ENCODE data around the gene NT5DC4. TPM values are rescaled to one million over a fixed set of nuclear protein-coding genes. Genes with fewer than 3 reads are reported as not detected.

Gene NT5DC4
- total RNA-seq, 2 experiments from 2014 or later: not detected

- Histone ChIP-seq H2AFZ (ENCODE audit: low read length) (no peak overlapping the region), H3K9me3 (ENCODE audit: low read length) (0 out of 2 replicates have a peak, but pooled peaks cover 4% of the 10 kb centered on the region), H3K4me3 (ENCODE audit: low read depth, low read length, poor library complexity, severe bottlenecking) (no peak overlapping the region), H4K20me1 (ENCODE audit: insufficient read depth, low read length) (peaks cover 12% of the 10 kb centered on the region; the same call in 1 of the 2 replicates), H3K4me2 (ENCODE audit: low read length) (no peak overlapping the region), H3K36me3 (ENCODE audit: insufficient read depth, low read length) (peaks cover 100% of the 10 kb centered on the region), H3K4me1 (ENCODE audit: insufficient read depth, low read length, poor library complexity, severe bottlenecking) (peaks cover 7% of the 10 kb centered on the region), H3K9me2 (ENCODE audit: insufficient read depth, low read length) (no peaks in the 10 kb centered on the region), H3K27ac (ENCODE audit: low read depth, low read length, poor library complexity, severe bottlenecking) (no peak overlapping the region), H3K79me2 (ENCODE audit: insufficient read depth, low read depth, low read length) (peaks cover 41% of the 10 kb centered on the region; the same call in 1 of the 2 replicates)
- no TSS peak for BruUV-seq (replicated peaks)
- ChIA-PET CTCF (ENCODE audit: unreplicated experiment) (interaction anchor here (4.0 kb wide), 1 partner anchor 134 kb away, joined by 19 read pairs; no protein-coding TSS in a partner anchor), POLR2A (interaction anchor here (0.8 to 1.9 kb wide), 3 partner anchors 9 to 11 kb away, joined by 3 to 9 read pairs (median 3); no protein-coding TSS in a partner anchor)
- no peak for TF ChIP-seq EZH2phosphoT487 (IDR thresholded peaks at IDR 0.05; ENCODE audit: borderline replicate concordance, low read depth, low read length)
- TF ChIP-seq, protein P1, sequence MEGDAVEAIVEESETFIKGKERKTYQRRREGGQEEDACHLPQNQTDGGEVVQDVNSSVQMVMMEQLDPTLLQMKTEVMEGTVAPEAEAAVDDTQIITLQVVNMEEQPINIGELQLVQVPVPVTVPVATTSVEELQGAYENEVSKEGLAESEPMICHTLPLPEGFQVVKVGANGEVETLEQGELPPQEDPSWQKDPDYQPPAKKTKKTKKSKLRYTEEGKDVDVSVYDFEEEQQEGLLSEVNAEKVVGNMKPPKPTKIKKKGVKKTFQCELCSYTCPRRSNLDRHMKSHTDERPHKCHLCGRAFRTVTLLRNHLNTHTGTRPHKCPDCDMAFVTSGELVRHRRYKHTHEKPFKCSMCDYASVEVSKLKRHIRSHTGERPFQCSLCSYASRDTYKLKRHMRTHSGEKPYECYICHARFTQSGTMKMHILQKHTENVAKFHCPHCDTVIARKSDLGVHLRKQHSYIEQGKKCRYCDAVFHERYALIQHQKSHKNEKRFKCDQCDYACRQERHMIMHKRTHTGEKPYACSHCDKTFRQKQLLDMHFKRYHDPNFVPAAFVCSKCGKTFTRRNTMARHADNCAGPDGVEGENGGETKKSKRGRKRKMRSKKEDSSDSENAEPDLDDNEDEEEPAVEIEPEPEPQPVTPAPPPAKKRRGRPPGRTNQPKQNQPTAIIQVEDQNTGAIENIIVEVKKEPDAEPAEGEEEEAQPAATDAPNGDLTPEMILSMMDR (conservative IDR thresholded peaks at IDR 0.05; ENCODE audit: low read length): no peak
- intact Hi-C loops (cut with micrococcal nuclease; ENCODE audit: unreplicated experiment): no loop called here
- no peak for DNase-seq (ENCODE audit: low spot score)
Observed at GRCh38 chr2:112751451-112752197, 30.8 kb downstream of the NT5DC4 start.

DNA sequence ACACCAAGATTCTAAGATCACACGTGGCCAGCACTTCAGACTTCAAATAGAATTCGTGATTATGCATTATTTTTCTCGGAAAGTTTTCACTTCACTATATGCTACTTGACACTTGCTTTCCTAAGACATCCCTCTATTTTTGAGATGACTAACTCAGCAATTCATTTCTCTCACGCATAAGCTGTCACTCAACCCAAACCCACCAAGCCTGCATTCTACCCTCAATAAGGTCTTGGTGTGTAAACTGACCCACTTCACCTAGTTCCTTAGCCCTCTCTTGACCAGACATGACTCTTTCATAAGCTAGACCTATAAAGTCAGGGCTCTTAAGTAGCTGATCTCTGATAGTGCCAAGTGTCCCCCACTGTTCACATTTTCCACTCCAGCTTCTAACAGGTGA lies 31.8 kb downstream of the NT5DC4 start:
- intact Hi-C loops (cut with micrococcal nuclease; ENCODE audit: unreplicated experiment): no loop called here
- Histone ChIP-seq H3K4me1 (ENCODE audit: insufficient read depth, low read length, poor library complexity, severe bottlenecking) (peaks cover 7% of the 10 kb centered on the region), H2AFZ (ENCODE audit: low read length) (no peak overlapping the region), H3K9me3 (ENCODE audit: low read length) (0 out of 2 replicates have a peak, but pooled peaks cover 4% of the 10 kb centered on the region), H3K9me2 (ENCODE audit: insufficient read depth, low read length) (no peaks in the 10 kb centered on the region), H3K36me3 (ENCODE audit: insufficient read depth, low read length) (peaks cover 100% of the 10 kb centered on the region), H3K4me3 (ENCODE audit: low read depth, low read length, poor library complexity, severe bottlenecking) (no peak overlapping the region), H3K4me2 (ENCODE audit: low read length) (no peak overlapping the region), H4K20me1 (ENCODE audit: insufficient read depth, low read length) (peaks cover 11% of the 10 kb centered on the region; the same call in 1 of the 2 replicates), H3K79me2 (ENCODE audit: insufficient read depth, low read depth, low read length) (peaks cover 37% of the 10 kb centered on the region; the same call in 1 of the 2 replicates), H3K27ac (ENCODE audit: low read depth, low read length, poor library complexity, severe bottlenecking) (no peak overlapping the region)
- CTCF ChIA-PET (ENCODE audit: unreplicated experiment): no interaction called here
- DNase-seq (ENCODE audit: low spot score): no peak
- no peak for TF ChIP-seq EZH2phosphoT487 (IDR thresholded peaks at IDR 0.05; ENCODE audit: borderline replicate concordance, low read depth, low read length)
- TF ChIP-seq, protein P1 (conservative IDR thresholded peaks at IDR 0.05; ENCODE audit: low read length): no peak
- BruUV-seq (replicated peaks): no TSS peak
- POLR2A ChIA-PET: interaction anchor here (0.7 to 1.9 kb wide), 4 partner anchors 8 to 178 kb away, joined by 3 to 9 read pairs (median 4); no protein-coding TSS in a partner anchor

- peaks cover 18% of the 10 kb centered on the region; the same call in 1 of the 2 replicates for H3K79me2 ChIP-seq (ENCODE audit: insufficient read depth, low read depth, low read length)
- no peak overlapping the region for H3K27ac ChIP-seq (ENCODE audit: low read depth, low read length, poor library complexity, severe bottlenecking)
- peaks cover 5% of the 10 kb centered on the region for H3K4me1 ChIP-seq (ENCODE audit: insufficient read depth, low read length, poor library complexity, severe bottlenecking)
- no peak overlapping the region for H3K4me3 ChIP-seq (ENCODE audit: low read depth, low read length, poor library complexity, severe bottlenecking)
- no TSS peak for BruUV-seq (replicated peaks)
- ChIA-PET CTCF (ENCODE audit: unreplicated experiment) (no interaction called here), POLR2A (no interaction called here)
- no peak overlapping the region for H3K4me2 ChIP-seq (ENCODE audit: low read length)
- H4K20me1 ChIP-seq (ENCODE audit: insufficient read depth, low read length): no peaks in the 10 kb centered on the region
- no peak for DNase-seq (ENCODE audit: low spot score)
- intact Hi-C loops (cut with micrococcal nuclease; ENCODE audit: unreplicated experiment): no loop called here
- H3K9me2 ChIP-seq (ENCODE audit: insufficient read depth, low read length): no peaks in the 10 kb centered on the region
- H3K9me3 ChIP-seq (ENCODE audit: low read length): 0 out of 2 replicates have a peak, but pooled peaks cover 4% of the 10 kb centered on the region
- TF ChIP-seq EZH2phosphoT487 (IDR thresholded peaks at IDR 0.05; ENCODE audit: borderline replicate concordance, low read depth, low read length): no peak
- TF ChIP-seq, protein P1 (conservative IDR thresholded peaks at IDR 0.05; ENCODE audit: low read length): no peak
- H2AFZ ChIP-seq (ENCODE audit: low read length): no peak overlapping the region
- peaks cover 100% of the 10 kb centered on the region for H3K36me3 ChIP-seq (ENCODE audit: insufficient read depth, low read length)
Observed at GRCh38 chr2:112754564-112754963, 33.7 kb downstream of the NT5DC4 start.

Measured in OCI-LY7 (cell line).